HL-60 (cell line): ENCODE results near the gene LGR4.

Source experiments
- CTCF ChIP-seq: IDR thresholded peaks from one replicate; pipeline ENCODE4 v1.5.1; 2011; ENCODE audit warnings: low read length, control low read depth, inconsistent platforms; ENCODE audit not compliant: insufficient read depth
- GABPA ChIP-seq: IDR thresholded peaks from 2 replicates; pipeline ENCODE4 v1.6.1; 2012; ENCODE audit warnings: low read depth
- POLR2AphosphoS5 ChIP-seq: IDR thresholded peaks from 2 replicates; pipeline ENCODE4 v1.6.1; 2012; ENCODE audit warnings: low read depth

GRCh38 chr11:27443227-27443626, 29.4 kb downstream of the LGR4 start:
- TF ChIP-seq POLR2AphosphoS5 (no peak), CTCF (no peak), GABPA (no peak)
